Psoas muscle (tissue), 8 donors: ENCODE data around the gene IFFO2. TPM values are rescaled to one million over a fixed set of nuclear protein-coding genes. Genes with fewer than 3 reads are reported as not detected.

Experiments used
- ATAC-seq, 4 donors: fragments of 200-7000 bp; cut with Tn5 transposase; one replicate each; pipeline ENCODE4 v1.9.1; 2020; ENCODE audit warnings: moderate library complexity in 3 of 4, mild to moderate bottlenecking in 2 of 4
- DNase-seq, 2 donors: peaks; one replicate each; pipeline ENCODE4 v3.0.0-alpha.2; 2020
- H3K27ac ChIP-seq: fragments of 200-600 bp; one replicate; pipeline ENCODE4 v1.8.0; 2022
- H3K27me3 ChIP-seq, 3 donors: fragments of 200-600 bp in 1 of 3; one replicate each; pipeline versions ENCODE4 v1.6.1 to v1.8.0; 2013 to 2022; ENCODE audit warnings: low read length in 2 of 3, mild to moderate bottlenecking in 2 of 3, moderate library complexity in 1 of 3; ENCODE audit not compliant: insufficient read depth in 3 of 3
- H3K36me3 ChIP-seq, 2 donors: fragments of 200-600 bp in 1 of 2; one replicate each; pipeline versions ENCODE4 v1.6.1 to v1.8.0; 2013 to 2022; ENCODE audit warnings: low read depth in 1 of 2, mild to moderate bottlenecking in 1 of 2, moderate library complexity in 1 of 2; ENCODE audit not compliant: insufficient read depth in 1 of 2
- H3K4me1 ChIP-seq: fragments of 200-600 bp; one replicate; pipeline ENCODE4 v1.8.0; 2022
- H3K4me3 ChIP-seq: fragments of 200-600 bp; one replicate; pipeline ENCODE4 v1.8.0; 2022; ENCODE audit warnings: mild to moderate bottlenecking
- H3K9me3 ChIP-seq: fragments of 200-600 bp; one replicate; pipeline ENCODE4 v1.8.0; 2022
- WGBS, 3 donors: extraction: QIAGEN DNeasy Blood & Tissue Kit; methylation state at CpG; one replicate each; pipeline versions ENCODE4 v1.1.6 to v1.1.7; 2013; 5-methylcytosine and 5-hydroxymethylcytosine counted together
- intact Hi-C, 2 donors: fragments of 100-400 bp; cut with DNase I; formaldehyde crosslinking; loops; one replicate each; pipeline versions ENCODE4 v1.11.0 to v1.14.2; 2022
- polyA plus RNA-seq, 3 donors: library from polyadenylated mRNA; stranded (reverse); fragments of 200-250 nt; gene quantifications; one replicate each; pipeline ENCODE4 v1.2.3, GENCODE V29; 2013
- total RNA-seq, 4 donors: library from RNA; stranded (reverse); fragmentation: NEBNext Ultra II Directional in 2 of 4; extraction: Animal tissue kit (Norgen Biotek cat#: 25700) in 2 of 4; gene quantifications; one replicate each; pipeline versions ENCODE4 v1.2.1 to v1.2.4, GENCODE V29; 2021 to 2023
- TF ChIP-seq, protein P1 (sequence below): fragments of 200-600 bp; IDR thresholded peaks from one replicate; pipeline ENCODE4 v1.8.0; 2022; ENCODE audit warnings: antibody characterized with exemption
- donor health status: healthy with polysubstance abuse.
- donor health status: DM: no; HTN: no; CAD: no; lungs with moderate emphysema.
- donor health status: Bipolar disorder and iron deficiency.
- donor health status: healthy.
- donor health status: DM: yes; HTN: yes; CAD: no.
- donor health status: DM: no; HTN: no; CAD: no.
- donor health status: DM: no; HTN: no; CAD: no.
- donor health status: DM: yes; HTN: yes; CAD: no.

IFFO2 gene
- total and polyA plus RNA-seq, 7 donors, result 0.94 to 14.0 (median 3.7) TPM

DNA sequence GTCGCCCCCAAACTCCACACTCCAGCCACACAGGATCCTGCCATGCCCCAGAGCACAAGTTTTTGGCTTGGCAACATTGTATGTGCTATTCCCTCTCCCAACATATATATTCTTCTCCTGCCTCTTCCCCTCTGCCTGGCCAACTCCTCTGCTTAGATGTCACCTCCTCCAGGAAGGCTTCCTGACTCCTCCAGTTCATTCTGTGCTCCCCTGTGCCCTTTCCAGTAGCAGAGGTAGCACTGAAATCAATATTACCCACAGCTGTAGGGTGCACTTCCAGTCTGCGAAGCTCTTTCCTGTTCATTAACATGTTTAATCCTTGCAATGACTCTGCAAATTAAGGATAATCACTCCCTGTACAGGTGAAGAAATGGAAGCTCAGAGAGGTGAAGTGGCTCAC lies 75.3 kb downstream of the IFFO2 start:
- H3K27ac ChIP-seq, result no peak overlapping the region
- TF ChIP-seq, protein P1, sequence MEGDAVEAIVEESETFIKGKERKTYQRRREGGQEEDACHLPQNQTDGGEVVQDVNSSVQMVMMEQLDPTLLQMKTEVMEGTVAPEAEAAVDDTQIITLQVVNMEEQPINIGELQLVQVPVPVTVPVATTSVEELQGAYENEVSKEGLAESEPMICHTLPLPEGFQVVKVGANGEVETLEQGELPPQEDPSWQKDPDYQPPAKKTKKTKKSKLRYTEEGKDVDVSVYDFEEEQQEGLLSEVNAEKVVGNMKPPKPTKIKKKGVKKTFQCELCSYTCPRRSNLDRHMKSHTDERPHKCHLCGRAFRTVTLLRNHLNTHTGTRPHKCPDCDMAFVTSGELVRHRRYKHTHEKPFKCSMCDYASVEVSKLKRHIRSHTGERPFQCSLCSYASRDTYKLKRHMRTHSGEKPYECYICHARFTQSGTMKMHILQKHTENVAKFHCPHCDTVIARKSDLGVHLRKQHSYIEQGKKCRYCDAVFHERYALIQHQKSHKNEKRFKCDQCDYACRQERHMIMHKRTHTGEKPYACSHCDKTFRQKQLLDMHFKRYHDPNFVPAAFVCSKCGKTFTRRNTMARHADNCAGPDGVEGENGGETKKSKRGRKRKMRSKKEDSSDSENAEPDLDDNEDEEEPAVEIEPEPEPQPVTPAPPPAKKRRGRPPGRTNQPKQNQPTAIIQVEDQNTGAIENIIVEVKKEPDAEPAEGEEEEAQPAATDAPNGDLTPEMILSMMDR, result no peak
- peaks cover 25% of the 10 kb centered on the region for H3K4me1 ChIP-seq
- no peak for ATAC-seq
- intact Hi-C loops, result no loop called here
- H3K9me3 ChIP-seq, result no peaks in the 10 kb centered on the region
- no peak for DNase-seq
- 96 to 98% (median 97%) methylated on average over 2 of the region's 2 CpGs for WGBS, 3 donors
- peaks cover 0 to 36% of the 10 kb centered on the region in 2 donors for H3K36me3 ChIP-seq
- no peak overlapping the region for H3K4me3 ChIP-seq
- H3K27me3 ChIP-seq, result no peaks in the 10 kb centered on the region

DNA sequence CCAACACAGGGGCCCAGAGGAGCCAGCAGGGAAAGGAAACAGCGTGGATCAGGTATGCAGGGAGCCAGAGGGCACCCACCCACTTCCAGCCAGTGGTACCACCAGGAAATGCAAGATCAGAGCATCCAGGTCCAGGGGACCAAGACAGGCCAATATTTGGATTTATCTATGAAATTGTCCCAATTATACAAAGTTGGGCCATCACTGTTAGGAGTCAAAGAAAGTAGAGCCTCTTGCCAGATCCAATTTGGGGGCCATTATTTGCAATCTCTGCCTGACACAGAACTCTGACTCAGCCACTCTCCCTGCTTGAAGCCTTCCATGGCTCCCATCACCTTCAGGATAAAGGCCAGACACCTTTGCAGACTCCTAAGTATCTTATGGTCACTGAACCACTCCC lies 75.9 kb downstream of the IFFO2 start:
- no peak for DNase-seq
- H3K36me3 ChIP-seq, result peaks cover 0 to 42% of the 10 kb centered on the region in 2 donors
- H3K4me1 ChIP-seq, result peaks cover 20% of the 10 kb centered on the region
- H3K27me3 ChIP-seq, result no peaks in the 10 kb centered on the region
- no peaks in the 10 kb centered on the region for H3K9me3 ChIP-seq
- TF ChIP-seq, protein P1, result no peak
- no peak for ATAC-seq
- H3K27ac ChIP-seq, result no peak overlapping the region
- no peak overlapping the region for H3K4me3 ChIP-seq
- WGBS, 3 donors, result 94 to 100% (median 96%) methylated on average over 1 of the region's 1 CpG
- intact Hi-C loops, result no loop called here

DNA sequence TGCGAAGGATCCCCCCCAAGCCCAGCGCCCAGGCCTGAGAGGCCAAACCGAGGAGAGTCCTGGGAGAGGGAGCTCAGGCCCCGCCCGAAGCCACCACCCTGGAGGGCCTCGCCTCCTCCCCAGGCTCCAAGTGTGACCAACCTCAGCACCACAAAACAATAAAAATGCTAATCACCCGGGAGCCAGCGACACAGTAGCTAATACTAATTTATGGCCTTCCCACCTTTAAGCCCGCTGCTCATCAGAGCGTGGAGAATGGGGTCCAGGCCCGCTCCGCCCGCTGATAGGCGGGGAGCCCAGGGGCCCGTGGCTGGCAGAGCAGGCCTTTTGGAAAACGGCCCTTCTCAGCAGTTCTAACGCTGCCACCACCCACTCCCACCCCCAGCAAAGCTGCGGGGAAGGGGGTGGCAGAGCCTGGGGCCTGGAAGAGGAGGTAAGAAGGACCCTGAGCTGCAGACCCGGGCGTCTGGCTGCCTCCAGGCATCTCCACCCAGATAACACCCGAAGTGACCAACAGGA lies 76.6 kb downstream of the IFFO2 start:
- Histone ChIP-seq H3K4me1 (peaks cover 16% of the 10 kb centered on the region), H3K27ac (no peak overlapping the region), H3K9me3 (no peaks in the 10 kb centered on the region), H3K27me3 (no peaks in the 10 kb centered on the region), H3K36me3 (peaks cover 0 to 45% of the 10 kb centered on the region in 2 donors), H3K4me3 (no peak overlapping the region)
- DNase-seq, result no peak
- WGBS, 3 donors, result 82 to 84% (median 84%) methylated on average over 20 to 21 of the region's 21 CpGs
- ATAC-seq, result no peak
- TF ChIP-seq, protein P1, result no peak
- intact Hi-C loops, result loop anchor here in 1 of 2 donors (5.0 kb wide), 1 partner anchor 283 kb away; no protein-coding TSS in a partner anchor

DNA sequence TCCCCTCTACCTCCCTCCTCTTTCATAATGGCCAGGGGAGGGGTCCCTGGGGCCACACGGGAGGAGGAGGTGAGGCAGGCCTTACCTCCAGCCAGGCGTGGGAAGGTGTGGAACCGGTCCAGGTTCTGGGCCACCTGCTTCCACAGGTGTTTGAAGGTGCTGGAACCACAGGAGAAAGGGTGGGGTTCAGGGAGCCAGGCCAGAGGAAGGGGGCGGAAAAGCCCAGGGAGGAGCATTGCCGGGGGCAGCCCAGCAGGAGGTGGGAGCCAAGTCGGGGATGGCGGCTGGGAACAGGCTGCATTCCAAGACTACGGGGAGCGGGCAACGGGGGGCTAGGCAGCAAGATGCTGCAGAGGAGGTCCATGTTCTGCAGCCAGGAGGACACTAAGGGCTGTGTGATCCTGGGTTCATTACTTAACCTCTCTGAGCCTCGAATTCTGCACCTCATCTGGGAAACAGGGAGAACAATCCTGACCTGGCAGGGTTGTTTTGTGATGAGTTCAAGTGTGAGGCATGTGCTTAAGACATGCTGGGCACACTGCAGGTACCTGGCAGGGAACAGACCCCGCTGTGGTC lies 77.2 kb downstream of the IFFO2 start:
- intact Hi-C loops, result loop anchor here in 1 of 2 donors (5.0 kb wide), 1 partner anchor 282 kb away; no protein-coding TSS in a partner anchor
- H3K9me3 ChIP-seq, result no peaks in the 10 kb centered on the region
- DNase-seq, result no peak
- H3K36me3 ChIP-seq, result peaks cover 0 to 47% of the 10 kb centered on the region in 2 donors
- H3K27me3 ChIP-seq, result no peaks in the 10 kb centered on the region
- TF ChIP-seq, protein P1, result no peak
- no peak for ATAC-seq
- WGBS, 3 donors, result 79 to 85% (median 81%) methylated on average over 12 of the region's 12 CpGs
- H3K4me3 ChIP-seq, result no peak overlapping the region
- H3K4me1 ChIP-seq, result peaks cover 10% of the 10 kb centered on the region
- H3K27ac ChIP-seq, result no peak overlapping the region
